ENCODE data around the gene OPA3.

Gene OPA3

DNA sequence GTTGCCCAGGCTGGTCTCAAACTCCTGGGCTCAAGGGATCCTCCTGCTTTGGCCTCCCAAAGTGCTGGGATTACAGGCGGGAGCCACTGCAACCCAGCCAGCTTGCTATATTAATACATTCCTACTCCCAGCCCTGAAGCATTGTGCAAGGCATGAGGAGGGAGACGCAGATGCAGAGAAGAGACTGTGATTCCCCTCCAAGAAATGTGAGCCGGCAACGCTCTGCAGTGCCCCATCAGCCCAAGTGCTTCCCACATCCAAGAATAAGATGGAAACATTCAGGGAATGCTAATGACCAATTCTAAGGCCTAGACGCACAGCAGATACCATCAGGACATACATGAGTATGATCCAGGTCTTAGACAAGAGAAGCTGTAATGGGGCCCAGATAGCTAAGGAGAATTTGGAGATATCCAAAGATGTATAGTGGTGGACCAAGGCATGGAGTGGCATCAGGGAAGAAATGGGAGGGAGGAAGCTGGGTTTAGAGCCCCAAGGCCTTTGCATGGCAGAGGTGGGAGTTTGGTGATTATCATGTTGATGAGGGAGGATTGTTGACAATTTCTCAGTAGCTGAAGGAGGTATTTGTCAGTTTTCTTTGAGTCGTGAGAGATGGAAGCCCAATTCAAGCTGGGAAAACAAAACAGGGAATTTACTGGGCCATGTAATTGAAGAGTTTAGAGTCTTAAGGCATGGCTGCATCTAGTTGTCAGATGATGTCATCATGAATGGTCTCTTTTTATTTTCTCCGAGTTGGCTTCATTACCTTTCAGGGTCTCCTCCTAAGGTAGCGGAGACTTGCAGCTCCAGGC is 83.5 kb downstream of the OPA3 start:
- DNase-seq, result no peak

DNA sequence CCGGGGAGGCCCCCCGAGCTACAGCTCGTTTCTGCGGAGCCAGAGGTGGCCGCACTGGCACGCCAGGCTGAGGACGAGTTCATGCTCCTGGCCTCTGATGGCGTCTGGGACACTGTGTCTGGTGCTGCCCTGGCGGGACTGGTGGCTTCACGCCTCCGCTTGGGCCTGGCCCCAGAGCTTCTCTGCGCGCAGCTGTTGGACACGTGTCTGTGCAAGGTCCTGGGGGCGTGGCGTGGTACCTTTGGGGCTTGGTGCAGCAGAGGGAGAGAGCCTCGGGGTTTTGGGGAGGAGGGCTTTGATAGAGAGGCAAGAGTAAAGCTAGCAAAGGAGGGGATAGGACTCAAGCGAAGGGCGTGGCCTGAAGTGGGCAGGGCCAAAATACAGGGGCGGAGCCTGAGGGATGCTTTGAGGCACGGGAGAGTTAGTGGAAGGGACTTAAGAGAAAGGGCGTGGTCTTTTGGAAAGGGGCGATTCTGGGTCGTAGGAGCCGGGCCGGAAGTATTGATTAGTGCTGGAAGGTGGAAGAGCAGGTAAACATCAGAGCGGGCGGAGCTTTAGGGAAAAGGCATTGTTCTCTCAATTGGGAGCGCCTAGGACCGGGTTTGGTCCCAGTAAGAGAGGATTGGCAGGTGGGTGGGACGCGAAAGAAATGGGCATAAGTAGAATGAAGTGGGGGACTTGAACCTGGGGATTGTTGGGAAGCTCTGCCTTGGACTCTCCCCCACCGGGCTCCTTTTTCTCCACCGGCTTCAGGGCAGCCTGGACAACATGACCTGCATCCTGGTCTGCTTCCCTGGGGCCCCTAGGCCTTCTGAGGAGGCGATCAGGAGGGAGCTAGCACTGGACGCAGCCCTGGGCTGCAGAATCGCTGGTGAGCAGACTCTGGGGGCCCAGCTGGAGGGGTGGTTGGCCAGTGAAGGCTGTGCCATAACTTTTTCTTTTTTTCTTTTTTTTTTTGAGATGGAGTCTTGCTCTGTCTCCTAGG is 85.1 kb downstream of the OPA3 start:
- no peak for DNase-seq

DNA sequence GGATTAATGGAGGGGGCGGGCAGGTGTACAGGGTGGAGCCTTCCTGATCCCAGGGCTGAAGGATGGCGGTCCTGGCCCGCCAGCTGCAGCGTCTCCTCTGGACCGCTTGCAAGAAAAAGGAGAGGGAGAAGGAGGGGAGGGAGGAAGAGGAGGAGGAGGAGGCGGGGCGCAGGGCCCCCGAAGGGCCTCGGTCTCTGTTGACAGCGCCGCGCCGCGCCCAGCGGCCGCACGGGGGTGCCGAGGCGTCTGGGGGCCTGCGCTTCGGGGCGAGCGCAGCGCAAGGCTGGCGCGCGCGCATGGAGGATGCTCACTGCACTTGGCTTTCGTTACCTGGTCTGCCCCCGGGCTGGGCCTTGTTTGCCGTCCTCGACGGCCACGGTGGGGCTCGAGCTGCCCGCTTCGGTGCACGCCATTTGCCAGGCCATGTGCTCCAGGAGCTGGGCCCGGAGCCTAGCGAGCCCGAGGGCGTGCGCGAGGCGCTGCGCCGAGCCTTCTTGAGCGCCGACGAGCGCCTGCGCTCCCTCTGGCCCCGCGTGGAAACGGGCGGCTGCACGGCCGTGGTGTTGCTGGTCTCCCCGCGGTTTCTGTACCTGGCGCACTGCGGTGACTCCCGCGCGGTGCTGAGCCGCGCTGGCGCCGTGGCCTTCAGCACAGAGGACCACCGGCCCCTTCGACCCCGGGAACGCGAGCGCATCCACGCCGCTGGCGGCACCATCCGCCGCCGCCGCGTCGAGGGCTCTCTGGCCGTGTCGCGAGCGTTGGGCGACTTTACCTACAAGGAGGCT is 86.0 kb downstream of the OPA3 start, which contains the start of gene PPM1N:
TSS of gene PPM1N (plus strand) at position 33 of the 785 bp plus-strand sequence. CDS start at position 63, 30 bp downstream.
- DNase-seq, result peak; percentile 67

DNA sequence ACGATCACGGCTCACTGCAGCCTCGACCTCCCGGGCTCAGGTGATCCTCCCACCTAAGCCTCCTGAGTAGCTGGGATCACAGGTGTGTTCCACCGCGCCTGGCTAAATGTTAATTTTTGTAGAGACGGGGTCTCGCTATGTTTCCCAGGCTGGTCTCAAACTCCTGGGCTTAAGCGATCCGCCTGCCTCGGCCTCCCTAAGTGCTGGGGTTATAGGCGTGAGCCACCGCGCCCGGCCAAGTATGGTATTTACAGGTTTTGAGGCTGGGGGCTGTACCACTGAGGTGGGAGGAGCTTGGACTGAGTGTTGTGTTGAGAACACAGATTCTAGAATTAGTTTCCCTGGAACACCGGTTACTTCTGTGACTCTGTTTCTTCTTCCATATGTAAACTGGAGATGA is 86.8 kb downstream of the OPA3 start:
- DNase-seq, result no peak

DNA sequence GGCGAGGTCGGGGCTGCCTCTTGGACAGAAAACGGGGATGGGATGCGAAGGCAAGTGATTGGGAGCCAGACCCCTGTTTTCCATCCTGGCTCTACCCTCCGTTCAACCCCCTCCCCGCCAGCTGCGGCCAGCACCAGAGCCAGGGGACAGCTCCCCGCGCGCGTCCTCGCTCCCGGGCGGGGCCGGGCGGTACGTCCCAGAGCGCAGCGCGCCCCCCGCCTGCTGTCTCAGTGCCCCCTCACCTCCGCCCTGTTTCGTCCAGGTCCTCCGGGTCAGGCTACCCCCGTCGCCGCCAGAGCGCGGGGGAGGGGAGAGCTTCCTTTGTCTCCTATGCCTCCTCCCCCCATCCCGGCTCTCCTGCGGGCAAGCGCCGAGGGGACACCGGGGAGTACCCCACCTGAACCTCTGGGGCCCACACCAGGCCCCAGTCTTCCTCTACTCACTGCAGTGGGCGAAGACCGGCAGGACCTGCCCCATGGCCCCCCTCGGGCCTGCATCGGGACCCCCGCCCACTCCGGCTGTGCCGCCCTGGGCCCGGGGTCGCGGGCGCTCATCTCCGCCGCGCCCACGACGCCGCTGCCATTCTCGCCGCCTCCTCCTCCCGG is 88.2 kb downstream of the OPA3 start:
- DNase-seq, result peak; percentile 83

DNA sequence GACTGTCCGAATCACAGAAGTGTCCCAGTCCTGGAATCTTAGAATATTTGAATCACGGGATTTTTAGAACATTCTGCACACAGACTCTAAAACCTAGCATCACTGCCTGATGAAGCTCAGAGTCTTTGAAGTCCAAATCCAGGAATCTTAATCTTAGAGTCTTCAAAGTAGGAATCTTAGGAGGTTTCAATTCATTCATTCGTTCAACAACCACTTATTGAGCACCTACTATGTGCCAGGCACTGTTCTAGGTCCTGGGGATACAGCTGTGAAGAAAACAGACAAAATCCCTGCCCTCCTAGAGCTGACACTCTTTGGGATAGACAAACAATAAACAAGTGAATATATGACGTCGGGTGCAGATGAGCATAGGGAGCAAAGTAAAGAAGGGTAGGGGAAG is 89.4 kb downstream of the OPA3 start:
- DNase-seq, result no peak

DNA sequence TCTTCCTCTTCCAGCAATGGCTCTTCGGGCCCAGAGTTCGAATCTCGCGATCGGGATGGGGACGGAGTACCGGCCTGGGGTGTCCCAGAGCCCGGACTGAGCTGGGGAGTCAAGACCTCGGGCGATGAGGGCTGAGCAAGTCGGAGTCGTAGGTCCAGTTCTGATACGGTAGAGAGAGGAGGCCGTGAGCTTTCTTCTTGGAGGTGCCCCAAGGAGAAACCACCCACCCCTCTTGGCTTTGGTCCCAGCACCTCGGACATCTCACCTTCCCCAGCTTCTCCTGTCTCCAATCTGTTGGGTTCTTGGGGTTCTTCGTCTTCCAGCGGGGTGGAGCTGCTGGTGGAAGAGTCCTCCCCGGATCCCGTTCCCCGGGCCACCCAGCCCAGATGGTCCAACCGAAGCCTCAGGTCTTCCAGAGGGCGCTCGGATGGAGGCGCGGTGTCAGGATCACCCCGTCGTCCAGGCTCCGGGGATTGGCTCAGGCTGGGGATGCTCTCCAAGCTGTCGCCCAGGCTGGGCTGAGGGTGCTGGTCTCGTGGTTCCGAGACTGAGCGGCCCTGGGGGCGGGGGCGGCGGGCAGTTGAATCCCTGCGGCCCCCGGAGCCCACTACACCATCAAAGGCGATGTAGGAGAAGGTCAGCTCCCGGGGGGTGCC is 90.2 kb downstream of the OPA3 start:
- no peak for DNase-seq

DNA sequence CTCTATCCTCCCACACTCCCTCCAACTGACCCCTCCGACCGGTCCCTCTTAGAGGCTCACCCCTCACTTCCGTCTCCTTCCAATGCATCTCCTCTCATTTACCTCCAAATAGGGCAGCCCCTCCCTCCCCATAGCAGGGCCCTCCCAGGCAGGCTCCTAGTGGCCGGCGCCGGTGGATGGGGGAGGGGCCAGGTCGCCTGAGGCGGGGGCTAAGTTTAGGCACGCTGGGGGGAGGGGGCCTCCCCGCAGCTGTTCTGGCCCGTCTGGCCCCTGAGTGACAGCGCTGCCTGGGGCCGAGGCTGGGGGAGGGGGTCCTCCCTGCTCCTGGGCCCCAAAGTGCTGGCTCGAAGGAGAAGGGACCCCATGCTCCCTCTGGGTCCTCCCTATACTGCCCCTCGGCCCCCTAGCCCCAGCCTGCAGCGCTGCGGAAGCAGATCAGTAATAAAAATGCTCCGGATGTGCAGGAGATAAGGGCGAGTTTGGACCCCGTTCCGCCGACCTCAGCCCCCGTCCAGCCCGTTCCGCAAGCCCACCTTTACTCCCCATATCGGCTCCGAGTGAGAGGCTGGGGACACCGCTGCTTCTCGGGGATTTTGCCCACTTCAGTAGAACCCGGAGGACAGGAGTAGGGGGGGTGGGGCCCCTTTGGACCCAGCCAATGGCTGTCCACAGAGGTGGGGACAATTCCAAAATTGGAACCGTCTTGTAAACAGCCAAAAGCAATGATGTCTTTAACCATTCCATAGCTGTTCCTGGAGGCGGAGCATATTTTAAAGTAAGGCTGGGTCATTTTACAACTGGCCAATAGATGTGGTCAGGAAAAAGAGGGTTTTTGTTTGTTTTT is 91.8 kb downstream of the OPA3 start:
- DNase-seq, result peak; percentile 35

DNA sequence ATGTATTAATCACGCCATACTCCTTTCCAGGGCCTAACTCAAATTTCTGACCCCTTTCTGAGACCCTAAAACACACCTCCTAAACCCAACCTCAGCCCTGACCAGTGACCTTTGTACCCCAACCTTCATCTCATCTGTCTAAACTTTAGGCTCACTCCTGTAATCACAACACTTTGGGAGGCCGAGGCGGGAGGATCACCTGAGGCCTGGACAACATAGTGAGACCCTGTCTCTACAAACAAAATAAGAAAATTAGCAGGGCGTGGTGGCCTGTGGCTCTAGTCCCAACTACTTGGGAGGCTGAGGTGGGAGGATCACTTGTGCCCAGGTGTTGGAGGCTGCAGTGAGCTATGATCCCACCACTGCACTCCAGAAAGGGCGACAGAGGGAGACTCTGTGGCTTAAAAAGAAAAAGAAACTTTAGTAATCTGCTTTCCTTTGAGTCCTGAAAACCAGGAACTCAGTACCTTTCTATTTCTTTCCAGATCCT is 92.4 kb downstream of the OPA3 start:
- DNase-seq, result no peak

DNA sequence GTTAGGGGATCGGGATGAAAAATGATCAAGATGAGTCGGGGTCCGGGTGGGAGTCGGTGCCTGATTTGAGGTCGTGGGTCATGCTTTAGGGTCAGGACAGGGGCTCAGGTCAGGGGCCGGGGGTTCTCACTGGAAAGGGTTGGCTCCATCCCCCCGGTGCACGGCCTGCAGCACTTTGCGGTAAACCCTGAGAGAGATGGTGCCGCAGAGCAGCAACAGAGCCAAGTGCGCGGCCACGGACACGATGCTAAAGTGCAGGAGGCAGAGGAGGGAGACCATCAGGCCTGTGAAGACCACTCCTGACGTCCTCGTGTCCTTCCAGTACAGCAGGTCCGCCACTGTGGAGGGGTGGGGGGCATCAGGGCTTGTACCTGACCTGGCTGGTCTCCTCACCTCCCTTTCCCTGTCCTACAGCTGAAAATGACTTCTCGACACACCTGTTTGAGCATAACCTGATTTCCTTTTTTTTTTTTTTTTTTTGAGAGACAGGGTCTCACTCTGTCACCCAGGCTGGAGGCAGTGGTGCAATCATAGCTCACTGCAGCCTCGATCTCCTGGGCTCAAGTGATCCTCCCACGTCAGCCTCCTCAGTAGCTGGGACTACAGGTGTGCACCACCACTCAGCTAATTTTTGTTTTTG is 95.3 kb downstream of the OPA3 start:
- no peak for DNase-seq

DNA sequence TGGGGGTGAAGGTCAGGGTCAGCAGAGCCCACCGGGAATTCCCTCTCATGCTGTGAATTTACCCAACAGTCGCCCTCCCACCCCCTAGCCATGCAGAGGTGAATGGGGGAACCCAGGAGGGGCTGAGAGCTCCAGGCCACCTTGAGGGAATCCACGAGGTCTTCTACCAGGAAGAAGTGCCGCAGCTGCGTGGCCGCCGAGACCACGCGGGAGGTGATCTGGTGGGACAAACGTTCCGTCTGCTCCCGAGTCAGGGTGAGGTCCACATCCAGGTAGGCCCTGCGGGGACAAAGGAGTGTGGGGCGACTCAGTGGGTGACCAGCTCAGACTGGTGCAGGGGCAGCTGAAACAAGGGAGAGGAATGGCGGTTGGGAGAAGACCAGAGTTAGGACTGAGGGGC is 95.9 kb downstream of the OPA3 start:
- DNase-seq, result no peak

DNA sequence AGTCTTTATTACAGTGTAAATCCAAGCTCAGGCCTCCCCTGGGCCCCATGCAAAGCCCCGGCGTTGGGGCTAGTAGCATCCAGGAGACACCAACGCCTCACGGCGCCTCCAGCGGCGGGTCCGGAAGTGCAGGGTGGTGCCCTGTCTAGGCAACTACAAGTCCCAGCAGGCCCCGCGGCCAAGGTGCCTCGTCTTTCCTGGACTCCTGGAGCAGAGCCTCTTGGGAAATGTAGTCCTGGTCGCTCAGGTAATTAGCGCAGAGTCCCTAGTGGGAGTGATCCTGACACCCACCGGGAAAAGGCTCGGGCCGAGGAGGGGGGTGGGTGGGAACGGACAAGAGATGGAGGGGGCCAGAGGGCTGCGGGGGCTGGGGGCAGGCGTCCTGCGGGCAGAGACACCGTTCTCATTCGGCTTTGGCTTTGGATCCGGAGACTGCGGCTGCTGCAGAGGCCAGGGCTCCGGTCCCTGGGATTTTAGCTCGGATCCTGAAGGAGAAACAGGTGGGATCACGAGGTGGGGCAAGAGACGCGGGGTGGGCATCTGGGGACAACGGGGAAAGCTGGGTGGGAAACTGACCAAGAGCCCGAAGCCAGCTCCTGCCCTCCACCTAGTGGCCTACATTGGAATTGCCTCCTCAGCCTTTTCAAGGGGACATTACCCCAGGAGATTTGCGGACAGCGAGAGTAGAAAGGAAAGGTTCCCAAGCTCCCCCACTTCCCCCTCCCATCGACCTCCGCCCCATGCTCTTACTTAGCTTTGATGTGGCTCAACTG is 99.1 kb downstream of the OPA3 start:
- DNase-seq, result peak; percentile 95

DNA sequence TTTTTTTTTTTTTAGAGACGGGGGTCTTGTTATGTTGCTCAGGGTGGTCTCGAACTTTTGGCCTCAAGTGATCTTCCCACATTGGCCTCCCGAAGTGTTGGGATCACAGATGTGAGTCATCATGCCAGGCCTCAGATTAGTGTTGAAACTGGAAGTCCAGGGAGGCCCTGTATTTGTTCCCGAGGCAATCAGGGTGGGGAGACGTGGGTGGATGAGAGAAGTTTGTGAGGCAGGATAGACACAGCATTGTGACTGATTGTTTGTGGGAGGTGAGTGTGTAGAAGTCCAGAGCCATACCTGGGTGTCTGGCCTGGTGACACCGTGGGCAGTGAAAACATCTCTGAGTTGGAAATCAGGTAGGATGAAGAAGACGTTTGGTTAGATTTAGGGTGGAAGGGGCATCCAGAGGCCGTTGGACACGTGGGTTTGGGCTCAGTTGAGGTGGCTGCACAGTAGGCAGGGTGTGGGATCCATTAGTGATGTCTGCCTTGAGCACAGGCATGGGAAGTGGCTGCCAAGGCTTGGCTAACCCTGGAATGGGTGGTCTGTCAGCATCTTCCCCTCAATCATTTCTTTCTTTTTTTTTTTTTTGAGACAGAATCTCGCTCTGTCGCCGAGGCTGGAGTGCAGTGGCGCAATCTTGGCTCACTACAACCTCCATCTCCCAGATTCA is 100.2 kb downstream of the OPA3 start:
- DNase-seq, result no peak

DNA sequence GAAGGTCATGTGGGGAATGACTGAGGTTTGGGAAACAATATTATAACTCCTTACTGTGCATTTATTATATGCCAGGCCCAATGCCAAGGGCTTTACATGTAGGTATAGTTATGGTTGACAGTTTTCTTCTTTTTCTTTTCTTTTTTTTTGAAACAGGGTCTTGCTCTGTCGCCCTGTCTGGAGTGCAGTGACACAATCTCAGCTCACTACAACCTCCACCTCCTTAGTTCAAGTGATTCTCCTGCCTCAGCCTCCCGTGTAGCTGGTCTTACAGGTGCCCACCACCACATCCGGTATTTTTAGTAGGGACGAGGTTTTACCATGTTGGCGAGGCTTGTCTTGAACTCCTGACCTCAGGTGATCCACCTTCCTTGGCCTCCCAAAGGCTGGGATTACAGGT is 101.6 kb downstream of the OPA3 start:
- DNase-seq, result no peak

DNA sequence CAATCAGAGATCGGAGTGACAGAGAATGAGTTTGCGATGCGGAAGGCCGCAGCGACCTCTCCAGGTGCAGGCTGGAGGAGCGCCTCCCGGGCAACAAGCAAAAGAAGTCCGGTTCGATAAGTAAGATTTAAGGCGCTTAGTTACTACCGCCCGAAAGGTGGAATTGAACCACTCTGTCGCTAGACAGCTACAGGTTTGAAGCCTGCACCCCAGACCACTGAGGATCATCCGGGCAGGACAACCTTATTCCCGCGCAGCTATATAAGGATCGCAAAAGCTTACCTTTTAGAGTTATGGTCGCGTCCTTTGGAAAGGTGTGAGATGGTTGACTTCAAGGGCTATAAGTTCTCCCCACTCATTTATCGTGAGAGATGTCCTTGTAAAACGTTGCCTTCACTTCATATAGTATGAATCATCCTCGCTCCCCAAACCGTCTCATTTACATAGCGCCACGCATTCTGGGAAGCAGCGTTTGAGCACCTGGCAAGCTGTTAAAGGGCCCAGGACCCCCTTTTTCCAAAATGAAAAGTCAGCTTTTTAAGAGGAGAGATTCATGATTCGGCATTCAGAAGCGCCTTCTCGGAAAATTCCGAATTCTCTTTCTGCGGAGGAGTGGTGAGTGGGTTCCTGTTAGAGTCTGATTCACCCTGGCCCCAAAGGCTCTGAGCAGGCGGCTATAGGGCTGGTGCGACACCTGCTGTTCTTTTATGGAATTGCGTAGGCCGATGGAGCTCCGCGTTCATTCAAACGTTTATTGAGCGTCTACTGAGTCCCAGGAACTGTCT is 106.0 kb downstream of the OPA3 start:
- DNase-seq, result peak; percentile 99

DNA sequence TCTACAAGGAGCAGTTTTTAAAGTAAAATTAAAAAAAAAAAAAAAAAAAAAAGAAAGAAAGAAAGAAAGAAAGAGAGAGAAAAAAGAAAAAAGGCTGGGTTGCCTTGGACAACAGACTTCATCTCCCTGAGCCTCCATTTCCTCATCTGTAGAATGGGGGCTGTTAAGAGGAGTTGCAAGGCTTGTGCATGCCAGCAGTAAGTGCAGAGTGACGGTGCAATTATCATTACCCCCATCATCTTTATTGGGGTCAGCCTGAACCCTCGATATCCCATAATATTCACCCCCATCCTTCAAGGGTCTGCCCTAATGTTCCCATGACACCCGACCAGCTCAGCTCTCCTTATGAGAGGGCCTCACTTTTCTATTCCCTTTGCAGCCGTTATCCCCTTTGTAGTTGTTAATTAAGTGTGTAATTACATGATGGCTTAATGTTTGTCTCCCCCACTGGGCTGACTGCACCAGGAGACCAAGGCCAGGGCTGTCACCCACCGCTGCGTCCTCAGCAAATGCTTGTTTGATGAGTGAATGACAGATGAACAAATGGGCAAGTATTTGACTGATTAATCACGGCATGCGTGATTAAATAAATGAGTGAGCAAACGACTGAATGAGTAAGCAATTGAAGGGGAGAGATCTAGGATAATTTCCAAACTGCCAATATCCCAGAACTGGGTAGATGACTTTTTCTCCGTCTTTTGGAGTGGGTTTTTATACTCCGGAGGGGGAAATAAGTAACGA is 106.7 kb downstream of the OPA3 start:
- peak; percentile 90 for DNase-seq
